Left renal pelvis (tissue), 4 donors: ENCODE data around the gene NR1D2. TPM values are rescaled to one million over a fixed set of nuclear protein-coding genes. Genes with fewer than 3 reads are reported as not detected.

Source experiments
- DNase-seq, 4 donors: peaks; one replicate each; pipeline ENCODE4 v3.0.0-alpha.2; 2013; ENCODE audit warnings: low read depth in 4 of 4, low spot score in 3 of 4
- polyA plus RNA-seq, 4 donors: library from polyadenylated mRNA; unstranded; fragments of 120-200 nt; gene quantifications; one replicate each; pipeline ENCODE4 v1.2.1, GENCODE V29; 2013; ENCODE audit not compliant: insufficient read length in 4 of 4

The NR1D2 gene
- polyA plus RNA-seq, 4 donors = 42.5 to 55.3 (median 45.2) TPM

- DNase-seq = no peak
Observed at GRCh38 chr3:23928524-23928923, 16.6 kb upstream of the NR1D2 start.

- no peak for DNase-seq
Observed at GRCh38 chr3:23931597-23931996, 13.5 kb upstream of the NR1D2 start.

- no peak for DNase-seq
Observed at GRCh38 chr3:23932571-23932970, 12.5 kb upstream of the NR1D2 start.

- DNase-seq = no peak
Observed at GRCh38 chr3:23934253-23934652, 10.8 kb upstream of the NR1D2 start.

DNA sequence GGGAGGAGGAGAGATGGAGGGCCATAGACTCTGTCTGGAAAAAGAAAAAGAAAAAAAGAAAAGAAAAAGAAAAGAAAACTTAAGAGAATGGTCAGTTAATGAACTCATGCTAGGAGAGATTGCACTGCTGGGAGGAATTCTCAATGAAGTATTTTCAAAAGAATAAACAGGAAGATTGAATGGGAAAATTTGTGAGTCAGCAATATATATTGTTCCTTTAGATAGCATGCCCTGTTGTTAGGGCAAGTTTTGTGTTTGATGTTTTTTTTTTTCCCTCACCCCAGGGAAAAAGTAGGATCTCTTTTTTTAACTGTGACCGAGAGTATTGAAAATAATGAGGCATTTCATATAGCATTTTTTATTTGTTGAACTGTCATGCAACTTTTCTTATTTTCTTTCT lies 7.8 kb upstream of the NR1D2 start:
- no peak for DNase-seq

DNA sequence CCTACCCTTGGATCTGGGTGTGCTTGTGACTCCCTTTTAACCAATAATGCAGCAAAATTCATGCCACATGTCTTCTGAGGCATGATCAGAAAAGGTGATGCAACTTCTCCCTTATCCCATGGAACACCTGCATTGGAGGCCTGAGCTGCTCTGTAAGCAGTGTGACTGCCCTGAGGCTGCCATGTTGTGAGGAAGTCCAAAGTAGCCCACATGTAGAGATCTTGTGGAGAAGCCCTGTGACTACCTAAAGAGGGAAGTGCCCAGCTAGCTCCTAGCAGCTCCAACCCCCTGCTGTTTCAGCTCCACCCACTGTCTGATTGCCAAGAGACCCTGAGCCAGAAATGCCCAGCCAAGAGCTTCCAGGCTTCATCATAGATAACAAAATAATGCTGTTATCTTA lies 6.4 kb upstream of the NR1D2 start:
- no peak for DNase-seq

DNA sequence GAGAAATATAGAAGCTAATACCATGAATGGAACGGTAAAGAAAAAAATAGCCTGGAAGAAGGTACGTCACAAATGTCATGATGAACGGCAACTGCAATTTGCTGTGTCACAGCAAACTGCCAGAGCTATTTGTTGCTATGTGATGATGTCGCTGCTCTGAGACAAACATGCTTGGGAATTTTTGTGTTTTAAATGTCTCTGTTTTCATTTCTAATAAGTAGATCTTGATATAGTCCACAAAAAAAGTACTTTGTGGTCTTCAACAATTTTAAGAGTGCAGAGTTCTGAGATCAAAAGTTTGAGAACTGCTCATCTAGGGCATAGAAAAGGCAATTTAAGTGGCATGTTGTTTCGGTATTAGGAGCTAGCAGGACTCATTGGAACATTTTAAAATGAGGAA lies 4.3 kb upstream of the NR1D2 start:
- no peak for DNase-seq

GRCh38 chr3:23941440-23941839 lies 3.6 kb upstream of the NR1D2 start:
- no peak for DNase-seq

DNA sequence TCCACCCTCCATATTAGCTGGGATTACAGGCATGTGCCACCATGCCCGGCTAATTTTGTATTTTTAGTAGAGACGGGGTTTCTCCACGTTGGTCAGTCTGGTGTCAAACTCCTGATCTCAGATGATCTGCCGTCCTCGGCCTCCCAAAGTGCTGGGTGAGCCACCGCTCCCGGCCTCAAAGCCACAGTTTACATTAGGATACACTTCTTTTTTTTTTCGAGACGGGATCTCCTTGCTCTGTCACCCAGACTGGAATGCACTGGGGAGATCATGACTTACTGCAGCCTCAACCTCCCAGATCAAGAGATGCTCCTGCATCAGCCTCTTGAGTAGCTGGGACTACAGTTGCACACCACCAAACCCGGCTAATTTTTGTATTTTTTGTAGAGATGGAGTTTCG lies 2.5 kb upstream of the NR1D2 start:
- no peak for DNase-seq

GRCh38 chr3:23944007-23944783 lies 891 bp upstream of the NR1D2 start:
- no peak for DNase-seq

DNA sequence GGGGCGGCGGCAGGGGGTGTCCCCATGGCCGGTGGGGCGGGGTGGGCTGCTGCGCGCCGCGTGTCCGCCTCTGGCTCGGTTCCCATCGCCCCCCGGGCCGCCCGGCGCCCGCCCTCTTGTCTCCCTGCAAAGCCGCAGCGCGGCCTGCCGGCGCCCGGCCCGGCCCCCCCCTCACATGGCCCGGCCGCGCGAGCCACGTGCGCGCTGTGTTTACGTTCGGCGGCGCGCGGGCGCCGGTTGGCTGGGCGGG lies 502 bp downstream of the NR1D2 start:
- no peak for DNase-seq

- DNase-seq = peak; percentile 88 to 93 (median 92)
Observed at GRCh38 chr3:23945913-23946687, 1.0 kb downstream of the NR1D2 start.

- DNase-seq = no peak
Observed at GRCh38 chr3:23948761-23949160, 3.7 kb downstream of the NR1D2 start.

DNA sequence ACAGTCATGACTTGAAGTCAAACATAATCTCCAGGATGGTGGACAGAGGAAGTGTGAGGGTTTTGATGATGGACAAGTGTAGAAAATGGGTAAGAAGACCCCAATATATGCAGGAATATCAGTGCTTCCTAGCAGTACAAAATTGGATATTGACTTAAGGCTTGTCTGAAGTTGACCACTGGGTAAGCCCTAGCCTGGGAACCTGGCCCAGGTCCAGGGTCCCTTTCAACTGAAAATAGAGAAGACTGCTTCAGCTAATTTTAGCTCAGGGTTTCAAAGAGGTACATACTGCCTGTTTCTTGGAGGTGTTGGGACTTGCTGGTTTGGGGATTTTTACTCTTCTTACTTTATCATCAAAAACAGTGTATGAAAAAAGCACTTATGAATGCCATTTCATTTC lies 4.7 kb downstream of the NR1D2 start:
- DNase-seq = no peak

GRCh38 chr3:23950293-23950692 lies 5.2 kb downstream of the NR1D2 start:
- DNase-seq = no peak

- DNase-seq = no peak
Observed at GRCh38 chr3:23952646-23953045, 7.6 kb downstream of the NR1D2 start.

DNA sequence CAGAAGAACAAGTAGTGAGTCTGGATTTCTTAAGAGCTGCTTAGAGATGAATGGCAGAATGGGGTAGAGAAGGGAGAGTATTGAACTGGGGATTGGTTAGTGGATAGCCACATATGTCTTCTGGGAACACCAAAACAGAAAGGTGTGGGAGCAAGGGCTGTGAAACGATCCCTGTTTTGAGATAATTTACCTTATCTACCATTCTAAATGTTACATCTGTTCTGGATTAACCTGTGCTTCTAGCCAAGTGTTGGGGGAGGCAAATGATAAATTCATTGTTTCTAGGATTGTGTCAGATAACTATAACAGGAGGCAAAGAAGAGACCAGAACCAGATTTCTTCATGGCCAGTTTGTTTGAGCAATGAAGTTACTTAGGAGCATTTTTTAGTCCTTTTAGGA lies 8.4 kb downstream of the NR1D2 start:
- no peak for DNase-seq

GRCh38 chr3:23954144-23954543 lies 9.1 kb downstream of the NR1D2 start:
- no peak for DNase-seq

- no peak for DNase-seq
Observed at GRCh38 chr3:23956701-23957100, 11.6 kb downstream of the NR1D2 start.

GRCh38 chr3:23959135-23959900 lies 14.2 kb downstream of the NR1D2 start:
- DNase-seq = no peak

DNA sequence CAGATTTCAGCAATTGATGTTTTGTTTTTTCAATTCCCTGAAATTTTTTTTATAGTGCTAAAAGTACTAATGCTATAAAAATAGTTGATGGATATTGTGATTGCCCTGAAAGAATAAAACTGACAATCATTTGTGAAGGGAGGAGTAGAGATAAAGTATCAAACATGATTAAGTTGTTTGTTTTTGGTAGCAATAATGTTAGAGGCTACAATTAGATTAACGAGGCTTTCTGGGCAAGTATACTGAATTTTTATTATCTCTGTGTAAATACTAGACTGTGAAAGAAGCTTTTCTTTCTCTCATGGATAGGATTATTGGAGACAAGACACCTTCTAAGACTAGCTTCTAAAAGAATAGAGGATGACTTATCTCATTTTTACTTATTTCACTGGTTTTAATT lies 15.6 kb downstream of the NR1D2 start:
- DNase-seq = no peak

GRCh38 chr3:23961066-23961465 lies 16.0 kb downstream of the NR1D2 start:
- no peak for DNase-seq
